ENCODE data around the gene DLEC1. TPM values are rescaled to one million over a fixed set of nuclear protein-coding genes. Genes with fewer than 3 reads are reported as not detected.

The DLEC1 gene
- total RNA-seq, 2 donors from 2014 or later = 0.43 to 0.81 TPM

DNA sequence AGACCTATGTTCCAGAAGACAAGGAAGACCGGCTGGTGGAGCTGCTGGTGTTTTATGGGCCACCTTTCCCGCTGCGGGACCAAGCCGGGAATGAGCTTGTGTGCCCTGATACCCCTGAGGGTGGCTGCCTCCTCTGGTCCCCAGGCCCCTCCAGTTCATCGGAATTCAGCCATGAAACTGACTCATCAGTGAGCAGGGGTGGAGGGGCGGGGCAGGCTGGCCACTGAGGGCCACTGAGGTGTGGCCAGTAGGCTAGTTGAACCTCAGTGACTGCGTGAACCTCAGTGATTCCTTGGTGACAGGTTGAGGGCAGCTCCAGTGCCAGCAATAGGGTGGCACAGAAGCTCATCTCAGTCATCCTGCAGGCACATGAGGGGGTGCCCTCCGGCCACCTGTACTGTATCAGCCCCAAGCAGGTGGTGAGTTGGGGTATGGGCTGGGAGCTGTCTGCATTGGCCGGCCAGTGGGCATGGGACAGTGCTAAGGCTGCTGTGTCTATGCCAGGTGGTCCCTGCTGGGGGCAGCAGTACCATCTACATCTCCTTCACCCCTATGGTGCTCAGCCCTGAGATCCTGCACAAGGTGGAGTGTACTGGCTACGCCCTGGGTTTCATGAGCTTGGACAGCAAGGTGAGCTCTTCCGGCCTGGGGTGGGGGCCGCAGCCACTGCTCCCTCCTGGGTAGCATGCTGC is 77.6 kb downstream of the DLEC1 start:
- no peak for ATAC-seq (replicated peaks in 1 of 2)
- Mint-ChIP-seq H3K36me3 (ENCODE audit: insufficient read depth in 2 of 2) (no peaks in the 10 kb centered on the region), H3K4me3 (no peak overlapping the region), H3K27ac (no peak overlapping the region), H3K4me1 (ENCODE audit: low read depth) (peaks cover 6% of the 10 kb centered on the region), H3K9me3 (no peaks in the 10 kb centered on the region), H3K27me3 (ENCODE audit: low read depth) (no peaks in the 10 kb centered on the region)
- DNase-seq = no peak

DNA sequence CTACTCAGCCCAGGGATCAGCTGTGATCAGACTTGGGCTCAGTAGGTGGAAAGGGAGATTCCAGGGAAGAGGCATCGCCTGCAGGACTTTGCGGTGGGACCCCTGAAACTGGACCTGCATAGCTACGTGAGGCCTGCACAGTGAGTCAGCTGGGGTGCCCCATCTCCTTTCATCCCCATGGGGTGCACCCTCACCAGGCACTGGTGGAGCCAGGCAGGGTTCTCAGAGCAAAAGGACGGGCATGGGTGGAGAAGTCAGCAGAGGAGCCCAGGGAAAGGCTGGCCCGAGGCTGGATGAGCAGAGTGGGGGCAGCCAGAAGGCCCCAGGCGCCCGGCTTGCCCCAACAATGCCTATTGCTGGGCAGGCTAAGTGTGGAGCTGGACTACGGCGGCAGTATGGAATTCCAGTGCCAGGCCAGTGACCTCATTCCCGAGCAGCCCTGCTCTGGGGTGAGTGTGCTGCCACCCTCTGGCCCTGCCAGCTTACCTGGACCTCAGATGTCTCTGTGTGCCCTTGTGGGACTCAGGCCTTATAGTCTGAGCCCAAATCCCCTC is 78.2 kb downstream of the DLEC1 start:
- H3K36me3 Mint-ChIP-seq (ENCODE audit: insufficient read depth in 2 of 2) = no peaks in the 10 kb centered on the region
- no peak for ATAC-seq (replicated peaks in 1 of 2)
- DNase-seq = no peak
- H3K27me3 Mint-ChIP-seq (ENCODE audit: low read depth) = no peaks in the 10 kb centered on the region
- peaks cover 6% of the 10 kb centered on the region for H3K4me1 Mint-ChIP-seq (ENCODE audit: low read depth)
- H3K9me3 Mint-ChIP-seq = no peaks in the 10 kb centered on the region
- no peak overlapping the region for H3K4me3 Mint-ChIP-seq
- H3K27ac Mint-ChIP-seq = no peak overlapping the region

DNA sequence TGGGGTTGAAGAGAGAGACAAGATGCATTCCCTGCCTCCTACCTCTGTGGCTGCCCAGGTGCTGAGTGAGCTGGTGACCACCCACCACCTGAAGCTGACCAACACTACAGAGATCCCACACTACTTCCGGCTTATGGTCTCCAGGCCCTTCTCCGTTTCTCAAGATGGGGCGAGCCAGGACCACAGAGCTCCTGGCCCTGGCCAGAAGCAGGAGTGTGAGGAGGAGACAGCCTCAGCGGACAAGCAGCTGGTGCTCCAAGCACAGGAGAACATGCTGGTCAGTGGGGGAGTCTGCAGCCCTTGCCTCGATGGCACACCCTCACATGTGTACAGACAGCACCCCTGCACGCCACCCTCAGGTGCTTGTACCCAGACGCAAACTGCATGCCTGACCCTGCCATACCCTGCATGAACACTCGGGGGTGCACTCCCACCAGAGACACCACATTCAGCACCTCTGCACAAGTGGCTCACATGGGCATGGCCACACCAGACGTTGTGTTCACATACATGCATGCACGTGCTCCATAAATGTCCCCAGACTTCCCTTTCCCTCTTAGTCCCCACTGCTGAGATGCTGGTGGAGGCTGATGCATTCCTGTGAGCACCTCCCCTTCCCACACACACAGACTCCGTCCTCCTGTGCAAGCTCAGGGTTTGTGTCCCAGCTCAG is 78.9 kb downstream of the DLEC1 start:
- Mint-ChIP-seq H3K27ac (no peak overlapping the region), H3K27me3 (ENCODE audit: low read depth) (no peaks in the 10 kb centered on the region), H3K4me1 (ENCODE audit: low read depth) (peaks cover 6% of the 10 kb centered on the region), H3K9me3 (no peaks in the 10 kb centered on the region), H3K4me3 (no peak overlapping the region), H3K36me3 (ENCODE audit: insufficient read depth in 2 of 2) (peaks cover 2 to 3% of the 10 kb centered on the region in 2 donors)
- ATAC-seq (replicated peaks in 1 of 2) = peak; percentile 79 to 83
- peak; percentile 72 to 77 for DNase-seq

DNA sequence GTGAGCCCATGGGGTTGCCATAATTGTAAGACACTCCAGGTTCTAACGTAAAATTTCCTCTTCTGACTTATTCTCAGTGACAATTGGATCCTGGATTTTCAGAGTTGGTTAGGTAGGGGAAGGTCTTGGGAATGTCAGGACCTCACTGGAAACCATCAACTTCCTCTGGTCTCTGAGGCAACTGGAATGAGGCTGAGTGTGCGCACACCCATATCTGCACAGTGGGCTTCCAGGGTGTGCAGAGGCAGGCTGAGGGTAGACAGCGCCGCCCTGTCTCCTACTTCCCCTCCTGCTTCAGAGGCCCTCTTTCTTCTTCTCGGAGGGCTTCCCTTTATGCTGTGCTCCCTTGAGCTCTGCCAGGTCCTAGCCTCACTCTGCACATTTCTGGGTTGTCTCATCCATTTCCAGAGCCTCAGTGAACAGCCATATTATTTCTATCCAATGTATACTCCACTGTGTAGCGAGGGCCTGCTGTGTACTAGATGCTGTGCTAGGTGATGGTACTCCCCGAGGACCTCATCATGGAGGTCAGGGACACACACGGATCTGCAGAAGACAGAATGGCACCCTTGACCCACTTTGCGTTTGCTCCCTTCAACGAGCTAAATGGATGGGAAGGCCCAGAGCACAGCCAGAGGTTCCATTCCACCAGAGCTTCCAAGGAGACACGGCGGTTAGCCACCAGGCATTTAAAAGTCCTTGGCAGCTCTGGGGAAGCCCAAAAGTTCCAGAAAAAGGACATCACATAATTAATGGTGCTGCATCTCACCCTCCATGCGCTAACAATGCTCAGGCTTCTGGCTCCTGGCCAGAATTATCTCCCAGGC is 79.6 kb downstream of the DLEC1 start:
- no peak overlapping the region for H3K4me3 Mint-ChIP-seq
- no peaks in the 10 kb centered on the region for H3K27me3 Mint-ChIP-seq (ENCODE audit: low read depth)
- H3K27ac Mint-ChIP-seq = no peak overlapping the region
- peaks cover 6% of the 10 kb centered on the region for H3K4me1 Mint-ChIP-seq (ENCODE audit: low read depth)
- H3K9me3 Mint-ChIP-seq = no peaks in the 10 kb centered on the region
- peaks cover 3 to 7% of the 10 kb centered on the region in 2 donors for H3K36me3 Mint-ChIP-seq (ENCODE audit: insufficient read depth in 2 of 2)
- no peak for ATAC-seq (replicated peaks in 1 of 2)
- DNase-seq = no peak

GRCh38 chr3:38119248-38119544 is 80.2 kb downstream of the DLEC1 start:
- no peaks in the 10 kb centered on the region for H3K27me3 Mint-ChIP-seq (ENCODE audit: low read depth)
- no peak for DNase-seq
- no peaks in the 10 kb centered on the region for H3K9me3 Mint-ChIP-seq
- H3K36me3 Mint-ChIP-seq (ENCODE audit: insufficient read depth in 2 of 2) = peaks cover 3 to 7% of the 10 kb centered on the region in 2 donors
- no peak overlapping the region for H3K4me3 Mint-ChIP-seq
- ATAC-seq (replicated peaks in 1 of 2) = no peak
- H3K27ac Mint-ChIP-seq = no peak overlapping the region
- peaks cover 6% of the 10 kb centered on the region for H3K4me1 Mint-ChIP-seq (ENCODE audit: low read depth)

GRCh38 chr3:38119821-38120692 is 81.0 kb downstream of the DLEC1 start:
- Mint-ChIP-seq H3K27ac (no peak overlapping the region), H3K27me3 (ENCODE audit: low read depth) (no peaks in the 10 kb centered on the region), H3K9me3 (no peaks in the 10 kb centered on the region), H3K36me3 (ENCODE audit: insufficient read depth in 2 of 2) (peaks cover 3 to 10% of the 10 kb centered on the region in 2 donors), H3K4me3 (no peak overlapping the region), H3K4me1 (ENCODE audit: low read depth) (peaks cover 6% of the 10 kb centered on the region)
- no peak for DNase-seq
- no peak for ATAC-seq (replicated peaks in 1 of 2)

DNA sequence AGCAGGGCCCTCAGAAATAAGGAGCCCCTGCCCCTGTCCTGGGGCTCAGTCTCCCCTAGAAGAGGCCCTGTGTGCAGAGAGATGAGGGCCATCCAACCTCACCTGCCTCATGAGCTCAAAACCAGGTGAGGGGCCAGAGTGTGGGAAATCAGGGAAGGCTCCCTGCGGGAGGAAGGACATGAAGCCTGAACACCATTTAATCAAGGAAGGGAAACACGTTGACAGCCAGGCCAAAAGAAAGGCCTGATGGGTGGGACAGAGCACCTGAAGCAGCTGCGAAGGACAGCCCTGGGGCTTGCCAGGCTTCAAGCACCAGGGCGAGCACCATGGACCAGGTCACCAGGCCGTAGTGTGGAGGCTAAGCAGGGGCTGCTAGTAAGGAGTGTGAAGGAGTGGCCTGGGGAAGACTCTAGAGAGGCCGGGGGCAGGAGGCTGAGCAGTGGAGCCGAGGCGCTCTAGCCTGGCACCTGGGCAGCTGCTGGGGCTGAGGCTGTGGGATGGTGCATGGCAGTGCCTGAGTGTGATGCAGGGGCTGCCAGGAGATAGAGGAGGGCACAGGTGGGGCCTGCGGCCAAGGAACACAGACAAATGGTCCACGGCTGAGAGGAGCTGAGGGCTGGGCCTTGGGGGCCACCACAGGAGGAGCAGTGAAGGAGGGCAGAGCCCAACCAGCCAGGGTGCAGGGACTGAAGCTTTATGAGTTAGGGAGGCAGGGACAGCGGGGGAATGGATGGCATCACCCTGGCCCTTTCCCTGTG is 81.9 kb downstream of the DLEC1 start:
- no peaks in the 10 kb centered on the region for H3K27me3 Mint-ChIP-seq (ENCODE audit: low read depth)
- no peak for DNase-seq
- no peaks in the 10 kb centered on the region for H3K9me3 Mint-ChIP-seq
- H3K4me1 Mint-ChIP-seq (ENCODE audit: low read depth) = peaks cover 6% of the 10 kb centered on the region
- no peak overlapping the region for H3K27ac Mint-ChIP-seq
- no peak overlapping the region for H3K4me3 Mint-ChIP-seq
- no peak for ATAC-seq (replicated peaks in 1 of 2)
- H3K36me3 Mint-ChIP-seq (ENCODE audit: insufficient read depth in 2 of 2) = peaks cover 3 to 13% of the 10 kb centered on the region in 2 donors

DNA sequence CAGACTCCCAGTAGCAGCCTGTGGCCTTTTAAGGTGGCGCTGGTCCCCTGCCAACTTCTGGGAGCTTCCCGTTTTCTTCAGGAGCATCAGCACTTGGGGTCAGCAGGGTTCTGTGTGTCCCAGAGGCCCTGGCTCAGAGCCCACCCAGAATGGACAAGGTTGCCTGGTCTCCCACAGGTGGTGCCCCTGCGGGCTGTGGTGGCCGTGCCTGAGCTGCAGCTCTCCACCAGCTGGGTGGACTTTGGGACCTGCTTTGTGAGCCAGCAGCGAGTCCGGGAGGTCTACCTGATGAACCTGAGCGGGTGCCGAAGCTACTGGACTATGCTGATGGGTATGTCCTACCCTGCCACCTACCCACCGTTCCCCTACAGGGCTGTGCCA is 82.4 kb downstream of the DLEC1 start:
- Mint-ChIP-seq H3K4me3 (no peak overlapping the region), H3K36me3 (ENCODE audit: insufficient read depth in 2 of 2) (peaks cover 3 to 13% of the 10 kb centered on the region in 2 donors), H3K4me1 (ENCODE audit: low read depth) (peaks cover 6% of the 10 kb centered on the region), H3K27me3 (ENCODE audit: low read depth) (no peaks in the 10 kb centered on the region), H3K27ac (no peak overlapping the region), H3K9me3 (no peaks in the 10 kb centered on the region)
- ATAC-seq (replicated peaks in 1 of 2) (no peak), DNase-seq (no peak)

- peaks cover 3 to 14% of the 10 kb centered on the region in 2 donors for H3K36me3 Mint-ChIP-seq (ENCODE audit: insufficient read depth in 2 of 2)
- H3K27ac Mint-ChIP-seq = no peak overlapping the region
- DNase-seq = no peak
- H3K4me3 Mint-ChIP-seq = no peak overlapping the region
- no peak for ATAC-seq (replicated peaks in 1 of 2)
- H3K27me3 Mint-ChIP-seq (ENCODE audit: low read depth) = no peaks in the 10 kb centered on the region
- H3K4me1 Mint-ChIP-seq (ENCODE audit: low read depth) = peaks cover 6% of the 10 kb centered on the region
- H3K9me3 Mint-ChIP-seq = no peaks in the 10 kb centered on the region
Measured at GRCh38 chr3:38121832-38122461, 82.9 kb downstream of the DLEC1 start.

- Mint-ChIP-seq H3K4me1 (ENCODE audit: low read depth) (peaks cover 6% of the 10 kb centered on the region), H3K27me3 (ENCODE audit: low read depth) (no peaks in the 10 kb centered on the region), H3K9me3 (no peaks in the 10 kb centered on the region), H3K4me3 (no peak overlapping the region), H3K27ac (no peak overlapping the region), H3K36me3 (ENCODE audit: insufficient read depth in 2 of 2) (peaks cover 3 to 16% of the 10 kb centered on the region in 2 donors)
- ATAC-seq (replicated peaks in 1 of 2) (no peak), DNase-seq (no peak)
Measured at GRCh38 chr3:38122712-38123290, 83.8 kb downstream of the DLEC1 start.

DNA sequence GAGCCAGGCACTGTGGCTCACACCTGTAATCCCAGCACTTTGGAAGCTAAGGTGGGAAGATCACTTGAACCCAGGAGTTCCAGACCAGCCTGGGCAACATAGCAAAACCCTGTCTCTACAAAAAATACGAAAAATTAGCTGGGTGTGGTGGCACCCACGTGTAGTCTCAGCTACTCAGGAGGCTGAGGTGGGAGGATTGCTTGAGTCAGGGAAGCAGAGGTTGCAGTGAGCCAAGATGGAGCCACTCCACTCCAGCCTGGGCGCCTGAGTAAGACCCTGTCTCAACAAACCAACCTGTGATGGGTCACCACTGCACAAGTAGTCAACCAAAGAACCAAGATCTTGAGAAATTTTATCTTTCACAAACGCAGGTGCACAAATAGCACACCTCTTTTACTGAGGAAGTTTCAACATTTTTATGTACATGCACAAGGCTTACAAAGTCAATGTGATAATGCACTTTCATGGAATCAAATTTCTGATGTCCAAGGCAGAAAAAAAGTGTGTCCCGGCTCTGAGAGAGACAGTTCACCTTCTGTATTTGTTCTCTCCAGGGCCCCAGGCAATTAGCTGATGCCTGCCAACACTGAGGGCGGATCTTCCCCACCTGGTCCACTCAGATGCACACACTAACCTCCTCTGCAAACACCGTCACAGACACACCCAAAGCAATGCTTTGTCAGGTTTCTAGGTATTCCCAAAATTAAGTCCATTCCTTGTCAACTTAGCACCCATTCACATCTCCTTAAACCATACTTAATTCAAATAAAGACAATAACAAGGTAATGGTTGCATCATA is 85.5 kb downstream of the DLEC1 start:
- Mint-ChIP-seq H3K9me3 (no peaks in the 10 kb centered on the region), H3K36me3 (ENCODE audit: insufficient read depth in 2 of 2) (peaks cover 3 to 17% of the 10 kb centered on the region in 2 donors), H3K27me3 (ENCODE audit: low read depth) (no peaks in the 10 kb centered on the region), H3K4me3 (no peak overlapping the region), H3K4me1 (ENCODE audit: low read depth) (no peaks in the 10 kb centered on the region), H3K27ac (peak overlapping the region; percentile 46)
- DNase-seq (no peak), ATAC-seq (replicated peaks in 1 of 2) (no peak)

All from activated T-cell treated with anti-CD3 and anti-CD28 coated beads, Interleukin-2, amount 50 U/mL, for 72 hours (primary cell).